ENCODE measurements around the gene EIF4B.

Gene EIF4B

GRCh38 chr12:53057816-53058500 lies 51.7 kb downstream of the EIF4B start:
- DNase-seq (ENCODE audit: low read depth in 2 of 2), result no peak

DNA sequence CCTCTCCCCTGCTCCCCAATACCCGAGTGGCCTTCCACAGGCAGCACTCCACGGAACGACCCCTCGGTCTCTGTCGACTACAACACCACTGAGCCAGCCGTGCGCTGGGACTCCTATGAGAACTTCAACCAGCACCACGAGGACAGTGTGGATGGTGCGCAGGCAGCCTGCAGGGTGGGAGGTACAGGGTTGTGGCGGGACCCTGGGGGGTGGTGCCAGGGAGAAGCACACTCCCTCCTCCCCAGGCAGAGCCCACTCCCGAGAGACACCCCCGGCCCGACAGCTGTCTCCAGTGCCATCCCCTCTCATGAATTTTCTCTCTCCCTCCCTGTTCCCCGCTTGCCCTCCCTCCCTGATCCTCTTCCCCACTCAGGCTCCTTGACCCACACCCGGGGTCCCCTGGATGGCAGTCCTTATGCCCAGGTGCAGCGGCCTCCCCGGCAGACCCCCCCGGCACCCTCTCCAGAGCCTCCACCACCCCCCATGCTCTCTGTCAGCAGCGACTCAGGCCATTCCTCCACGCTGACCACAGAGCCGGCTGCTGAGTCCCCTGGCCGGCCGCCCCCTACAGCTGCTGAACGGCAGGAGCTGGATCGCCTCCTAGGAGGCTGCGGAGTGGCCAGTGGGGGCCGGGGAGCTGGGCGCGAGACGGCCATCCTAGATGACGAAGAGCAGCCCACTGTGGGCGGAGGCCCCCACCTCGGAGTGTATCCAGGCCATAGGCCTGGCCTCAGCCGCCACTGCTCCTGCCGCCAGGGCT lies 52.6 kb downstream of the EIF4B start:
- no peak for DNase-seq (ENCODE audit: low read depth in 2 of 2)

GRCh38 chr12:53059434-53060063 lies 53.3 kb downstream of the EIF4B start:
- DNase-seq (ENCODE audit: low read depth in 2 of 2), result no peak

DNA sequence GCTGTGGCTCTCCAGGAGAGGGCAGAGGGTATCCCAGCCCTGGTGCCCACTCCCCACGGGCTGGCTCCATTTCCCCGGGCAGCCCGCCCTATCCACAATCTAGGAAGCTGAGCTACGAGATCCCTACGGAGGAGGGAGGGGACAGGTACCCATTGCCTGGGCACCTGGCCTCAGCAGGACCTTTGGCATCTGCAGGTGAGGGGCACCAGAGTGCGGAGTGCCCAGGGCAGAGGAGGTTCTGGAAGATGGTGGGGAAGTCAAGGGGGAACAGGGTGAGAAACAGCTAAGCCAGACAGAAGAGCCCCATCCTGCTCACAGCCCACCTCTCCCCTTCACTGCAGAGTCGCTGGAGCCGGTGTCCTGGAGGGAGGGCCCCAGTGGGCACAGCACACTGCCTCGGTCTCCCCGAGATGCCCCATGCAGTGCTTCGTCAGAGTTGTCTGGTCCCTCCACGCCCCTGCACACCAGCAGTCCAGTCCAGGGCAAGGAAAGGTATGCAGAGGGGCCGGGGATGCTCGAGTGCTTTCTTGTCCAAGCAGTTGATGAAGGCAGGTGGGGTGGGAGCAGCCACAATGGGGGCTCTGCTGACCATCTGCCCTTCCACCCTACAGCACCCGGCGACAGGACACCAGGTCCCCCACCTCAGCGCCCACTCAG lies 53.9 kb downstream of the EIF4B start:
- no peak for DNase-seq (ENCODE audit: low read depth in 2 of 2)

GRCh38 chr12:53060721-53061276 lies 54.5 kb downstream of the EIF4B start:
- DNase-seq (ENCODE audit: low read depth in 2 of 2), result no peak

- DNase-seq (ENCODE audit: low read depth in 2 of 2), result no peak
These were observed 55.3 kb downstream of the EIF4B start for GRCh38 chr12:53061404-53062010.

GRCh38 chr12:53062011-53062961 lies 56.0 kb downstream of the EIF4B start:
- DNase-seq (ENCODE audit: low read depth in 2 of 2), result no peak

DNA sequence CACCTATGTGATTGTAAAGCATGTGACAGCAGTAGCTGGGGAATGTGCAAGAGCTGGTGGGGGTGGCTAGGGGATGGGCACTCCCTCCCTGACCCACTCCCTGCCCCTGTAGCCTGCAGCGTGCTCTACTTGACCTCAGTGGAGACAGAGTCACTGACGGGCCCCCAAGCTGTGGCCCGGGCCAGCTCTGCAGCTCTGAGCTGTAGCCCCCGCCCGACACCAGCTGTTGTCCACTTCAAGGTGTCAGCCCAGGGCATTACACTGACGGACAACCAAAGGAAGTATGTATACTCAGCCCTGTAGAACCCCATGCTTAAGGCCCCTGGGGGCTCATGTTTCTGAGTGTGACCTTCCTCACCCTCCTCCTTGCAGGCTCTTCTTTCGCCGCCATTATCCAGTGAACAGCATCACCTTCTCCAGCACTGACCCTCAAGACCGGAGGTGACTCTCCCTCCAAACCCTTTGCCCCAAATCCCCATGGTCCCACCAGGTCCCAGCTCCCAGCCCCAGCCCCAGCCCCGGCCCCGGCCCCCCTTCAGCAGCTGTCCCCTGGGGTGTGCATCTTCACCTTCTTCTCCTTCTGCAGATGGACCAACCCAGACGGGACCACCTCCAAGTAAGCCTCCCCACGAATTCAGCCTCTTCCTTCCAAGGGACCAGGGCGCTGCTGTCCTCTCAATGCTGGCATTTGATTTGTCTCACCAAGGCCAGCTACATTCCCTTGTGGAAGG lies 56.9 kb downstream of the EIF4B start:
- no peak for DNase-seq (ENCODE audit: low read depth in 2 of 2)

DNA sequence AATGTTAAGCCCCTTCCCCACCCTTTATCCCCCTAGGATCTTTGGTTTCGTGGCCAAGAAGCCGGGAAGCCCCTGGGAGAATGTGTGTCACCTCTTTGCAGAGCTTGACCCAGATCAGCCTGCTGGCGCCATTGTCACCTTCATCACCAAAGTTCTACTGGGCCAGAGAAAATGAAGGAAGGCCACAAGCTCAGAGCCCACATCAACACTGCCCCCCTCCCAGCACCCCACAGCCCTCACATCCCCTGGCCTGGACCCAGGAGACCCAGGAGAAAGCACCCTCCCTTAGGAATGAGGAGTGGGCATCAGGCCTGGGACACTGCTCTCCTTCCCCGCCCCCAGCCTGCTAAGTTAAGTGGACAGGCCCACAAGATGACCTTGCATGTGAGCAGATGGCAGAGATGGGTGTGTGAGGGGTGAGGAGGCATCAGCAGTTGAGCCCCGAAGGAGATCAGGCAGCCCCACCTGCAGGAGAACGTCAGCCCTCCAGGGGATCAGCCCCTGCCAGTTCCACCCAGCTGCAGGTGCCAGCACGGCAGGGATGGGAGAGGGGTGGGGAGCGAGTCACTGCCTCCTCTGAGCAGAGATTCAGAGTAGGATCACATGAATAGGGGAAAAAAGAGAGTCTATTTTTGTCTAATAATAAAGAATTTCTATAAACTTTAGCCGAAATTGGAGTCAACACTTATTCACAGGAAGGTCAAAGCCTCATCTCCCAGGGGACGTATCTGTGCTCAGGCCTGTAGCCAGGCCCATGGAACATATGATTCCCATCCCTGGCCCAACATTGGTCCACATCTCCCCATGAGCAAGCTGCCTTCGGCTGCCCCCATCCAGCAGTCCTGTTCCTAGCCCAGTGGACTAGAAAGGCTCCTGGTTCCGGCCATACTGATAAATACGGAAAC lies 57.7 kb downstream of the EIF4B start:
- DNase-seq (ENCODE audit: low read depth in 2 of 2), result no peak

DNA sequence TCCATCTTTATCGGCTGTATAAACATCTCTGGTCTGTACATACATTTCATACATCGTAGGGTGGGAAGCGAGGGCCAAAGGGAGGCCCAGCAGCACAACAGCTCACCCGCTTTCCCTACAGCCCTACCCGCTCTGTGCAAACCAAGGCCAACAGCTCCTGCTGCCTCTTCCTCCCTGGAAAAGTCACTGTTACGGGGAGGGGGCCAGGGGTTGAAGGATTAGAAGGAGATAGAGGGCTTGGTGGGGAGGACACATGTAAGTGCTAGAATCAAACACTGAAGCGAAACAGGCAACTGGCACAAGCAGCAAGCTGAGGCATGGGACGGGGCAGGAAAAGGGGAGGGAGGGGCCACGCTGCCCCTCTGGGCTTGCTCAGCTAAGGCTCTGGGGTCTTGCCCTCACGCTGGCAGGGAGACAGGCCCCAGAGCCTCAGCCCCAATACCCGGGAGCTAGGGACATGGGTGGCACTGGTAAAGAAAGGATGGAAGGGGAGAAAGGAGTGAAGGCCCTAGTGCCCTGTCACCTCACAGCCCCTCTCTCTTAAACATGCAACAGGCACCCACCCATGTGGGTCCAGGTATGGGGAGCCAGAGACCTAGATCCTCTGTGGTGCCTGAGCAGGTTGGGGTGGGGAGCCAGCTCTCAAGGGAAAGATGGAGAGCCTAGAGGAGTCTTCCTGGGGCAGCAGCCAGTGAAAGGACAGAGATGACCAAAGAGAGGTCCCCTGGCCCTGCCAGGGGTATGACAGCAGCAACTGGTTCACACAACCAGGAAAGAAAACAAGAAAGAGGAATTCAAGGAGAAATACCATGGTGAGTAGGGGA lies 58.6 kb downstream of the EIF4B start:
- DNase-seq (ENCODE audit: low read depth in 2 of 2), result no peak

- no peak for DNase-seq (ENCODE audit: low read depth in 2 of 2)
These were observed 59.2 kb downstream of the EIF4B start for GRCh38 chr12:53065470-53065869.

DNA sequence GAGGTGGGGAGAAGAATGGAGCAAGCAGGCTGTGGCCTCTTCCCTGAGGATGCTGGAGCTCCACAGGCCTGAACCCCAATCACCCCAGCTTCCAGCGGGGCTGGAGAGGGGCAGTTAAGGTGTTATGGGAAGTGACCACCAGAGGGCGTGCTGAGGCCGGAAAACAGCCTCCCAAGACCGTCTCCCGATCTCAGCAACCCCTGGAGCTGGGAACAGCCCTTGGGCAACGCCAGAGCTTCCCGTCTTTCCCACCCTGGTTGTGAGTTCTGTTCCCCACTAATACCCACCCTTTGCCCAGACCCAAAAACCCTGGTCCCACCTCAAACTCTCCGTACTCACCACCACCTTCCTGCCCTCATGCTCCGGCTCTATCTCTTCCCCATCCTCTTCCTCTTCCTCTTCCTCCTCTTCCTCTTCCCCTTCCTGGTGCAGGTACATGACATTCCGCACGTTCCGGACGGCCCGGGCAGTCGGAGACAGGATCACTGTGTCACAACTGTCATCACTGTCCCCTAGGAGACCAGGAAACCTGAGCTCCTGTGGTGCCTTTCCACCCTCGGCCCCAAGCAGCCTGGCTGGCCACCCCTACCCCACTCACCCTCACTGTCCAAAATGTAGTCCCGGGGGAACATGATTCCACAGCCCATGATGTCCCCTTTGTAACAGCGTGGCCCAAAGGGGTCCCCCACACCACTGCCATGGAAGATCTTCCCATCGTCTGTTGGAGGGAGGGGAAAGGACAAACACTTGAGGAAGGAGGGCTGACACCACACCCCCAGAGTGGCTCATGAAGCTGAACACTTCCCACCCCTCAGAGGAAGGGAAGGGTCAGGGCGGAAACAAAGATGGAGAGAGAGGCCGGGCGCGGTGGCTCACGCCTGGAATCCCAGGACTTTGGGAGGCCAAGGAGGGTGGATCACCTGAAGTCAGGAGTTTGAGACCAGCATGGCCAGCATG lies 60.0 kb downstream of the EIF4B start:
- DNase-seq (ENCODE audit: low read depth in 2 of 2), result peak; percentile 58 to 73

GRCh38 chr12:53067074-53067992 lies 61.1 kb downstream of the EIF4B start:
- no peak for DNase-seq (ENCODE audit: low read depth in 2 of 2)

DNA sequence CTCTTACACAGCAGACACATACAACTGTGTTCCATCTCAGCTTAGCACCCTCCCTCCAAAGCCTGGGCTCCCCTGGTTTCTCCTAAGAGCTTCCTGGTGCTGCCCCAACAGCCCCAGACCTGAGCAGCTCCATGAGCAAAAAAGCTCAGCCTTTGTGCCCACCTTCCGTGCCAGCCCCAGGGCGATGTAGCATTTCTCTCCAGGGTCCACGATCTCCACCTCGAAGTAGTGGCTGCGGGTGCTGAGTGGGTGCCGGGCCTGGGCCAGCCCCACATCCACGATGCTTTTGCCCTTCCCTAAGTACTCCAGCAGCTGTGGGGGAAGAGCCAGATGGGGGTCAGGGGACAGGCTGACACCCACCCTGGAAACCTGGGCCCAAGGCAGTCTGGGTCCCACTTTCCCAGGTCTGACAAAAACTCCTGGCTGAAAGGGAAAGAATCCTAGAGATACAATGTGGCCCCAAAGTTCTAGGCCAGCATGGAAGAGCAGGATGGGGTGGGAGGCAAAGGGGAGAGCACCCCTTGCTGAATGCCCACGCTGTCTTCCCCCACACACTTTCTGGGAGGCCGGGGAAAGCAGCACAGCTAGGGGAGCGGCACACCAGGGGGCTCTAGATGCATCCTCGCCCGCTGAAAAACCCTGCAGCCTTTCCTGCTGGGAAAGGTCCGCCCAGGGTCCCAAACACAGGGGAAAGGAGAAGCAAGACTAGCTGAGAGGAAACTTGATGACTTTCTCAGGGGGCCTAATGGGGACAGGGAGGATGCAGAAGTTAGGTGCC lies 61.9 kb downstream of the EIF4B start:
- DNase-seq (ENCODE audit: low read depth in 2 of 2), result no peak

Measured in stimulated activated CD4-positive, alpha-beta T cell treated with anti-CD3 and anti-CD28 coated beads, Interleukin-4, amount 100 ng/mL, for 48 hours (primary cell).